H1 (cell line): Measurements from ENCODE around the gene RSAD2. TPM values are rescaled to one million over a fixed set of nuclear protein-coding genes. Genes with fewer than 3 reads are reported as not detected.

Experiments
- CTCF ChIA-PET: fragments of 300-600 bp; sonication (Branson Sonifier 250); formaldehyde crosslinking; loops from one replicate; lab custom pipeline; 2021; ENCODE audit not compliant: partially characterized antibody; lab: Charles Lee
- POLR2A ChIA-PET: fragments of 300-600 bp; sonication (Branson Sonifier 250); formaldehyde crosslinking; loops from one replicate; lab custom pipeline; 2021; ENCODE audit warnings: inconsistent platforms; ENCODE audit not compliant: partially characterized antibody; lab: Charles Lee
- DNase-seq, 2 experiments: peaks; one replicate each; pipeline versions ENCODE4 v3.0.0 to v3.0.0-alpha.2; 2010 to 2022; ENCODE audit warnings: low spot score in 2 of 2, low read depth in 1 of 2, mixed read lengths in 1 of 2
- FAIRE-seq: peaks from 2 replicates; lab custom pipeline; 2011; peaks lifted over from hg19 to GRCh38; lab: Jason Lieb, UNC
- H2AFZ ChIP-seq: 2 replicates; pipeline ENCODE4 v1.8.1; 2012; ENCODE audit warnings: low read length, inconsistent platforms
- H2AK5ac ChIP-seq: 2 replicates; pipeline ENCODE4 v1.6.1; 2013; ENCODE audit warnings: low read depth, low read length
- H2BK120ac ChIP-seq: replicated peaks from 2 replicates; pipeline ENCODE3; 2013; ENCODE audit warnings: low read depth, low read length, inconsistent platforms
- H2BK12ac ChIP-seq: 2 replicates; pipeline ENCODE4 v1.6.1; 2013; ENCODE audit warnings: low read depth, low read length
- H2BK15ac ChIP-seq: 2 replicates; pipeline ENCODE4 v1.6.1; 2013; ENCODE audit warnings: low read length
- H2BK20ac ChIP-seq: 2 replicates; pipeline ENCODE4 v1.6.1; 2013; ENCODE audit warnings: low read length
- H2BK5ac ChIP-seq: 2 replicates; pipeline ENCODE4 v1.6.1; 2013; ENCODE audit warnings: low read depth, low read length
- H3K14ac ChIP-seq: 2 replicates; pipeline ENCODE4 v1.6.1; 2013; ENCODE audit warnings: inconsistent platforms; ENCODE audit not compliant: insufficient read length
- H3K18ac ChIP-seq: 2 replicates; pipeline ENCODE4 v1.6.1; 2013; ENCODE audit warnings: low read length; ENCODE audit errors: extremely low read depth
- H3K23ac ChIP-seq: 2 replicates; pipeline ENCODE4 v1.6.1; 2013; ENCODE audit warnings: inconsistent platforms; ENCODE audit not compliant: insufficient read length
- H3K23me2 ChIP-seq: 2 replicates; pipeline ENCODE4 v1.6.1; 2013; ENCODE audit warnings: low read depth, low read length
- H3K27ac ChIP-seq: 2 replicates; pipeline ENCODE4 v1.6.1; 2011; ENCODE audit warnings: low read depth, low read length, inconsistent platforms
- H3K27me3 ChIP-seq, 4 experiments: replicated peaks in 1 of 4; 1 replicate in 1 of 4; 2 replicates in 3 of 4; pipeline versions ENCODE4 v1.6.1 to v1.8.1; 2011 to 2013; ENCODE audit warnings: low read length in 3 of 4, mild to moderate bottlenecking in 3 of 4, inconsistent platforms in 2 of 4, mixed read lengths in 2 of 4, moderate library complexity in 1 of 4; ENCODE audit not compliant: control insufficient read depth in 3 of 4, insufficient read depth in 3 of 4; ENCODE audit errors: extremely low read depth in 1 of 4
- H3K36me3 ChIP-seq, 4 experiments: 2 replicates each; pipeline versions ENCODE4 v1.6.1 to v1.8.1; 2011 to 2013; ENCODE audit warnings: mild to moderate bottlenecking in 4 of 4, low read length in 3 of 4, moderate library complexity in 2 of 4, control low read depth in 1 of 4, inconsistent platforms in 1 of 4; ENCODE audit not compliant: insufficient read depth in 4 of 4, control insufficient read depth in 2 of 4
- H3K4ac ChIP-seq: replicated peaks from 2 replicates; pipeline ENCODE3; 2013; ENCODE audit warnings: low read length, low read depth, mixed read lengths, inconsistent platforms; ENCODE audit not compliant: insufficient read length
- H3K4me1 ChIP-seq, 4 experiments: replicated peaks in 1 of 4; 1 replicate in 1 of 4; 2 replicates in 3 of 4; pipeline versions ENCODE4 v1.6.1 to v1.8.1; 2011 to 2013; ENCODE audit warnings: low read length in 3 of 4, inconsistent platforms in 2 of 4, mixed read lengths in 1 of 4; ENCODE audit not compliant: insufficient read depth in 4 of 4, control insufficient read depth in 3 of 4
- H3K4me2 ChIP-seq, 2 experiments: 2 replicates each; pipeline versions ENCODE4 v1.6.1 to v1.8.1; 2011 to 2013; ENCODE audit warnings: low read depth in 2 of 2, low read length in 2 of 2, control low read depth in 1 of 2, inconsistent platforms in 1 of 2, mild to moderate bottlenecking in 1 of 2; ENCODE audit not compliant: insufficient read depth in 1 of 2
- H3K4me3 ChIP-seq, 4 experiments: fragments of 200-600, 300-600 bp in 1 of 4; sonication (generic), shearing (Covaris generic), sonication (Bioruptor Twin) in 1 of 4; 2 replicates each; pipeline versions ENCODE4 v1.5.1 to v1.8.1; 2011 to 2016; ENCODE audit warnings: low read length in 4 of 4, low read depth in 3 of 4, control low read depth in 2 of 4, inconsistent platforms in 2 of 4, mild to moderate bottlenecking in 2 of 4, mixed read lengths in 1 of 4, moderate library complexity in 1 of 4; ENCODE audit not compliant: insufficient read depth in 2 of 4; ENCODE audit errors: extremely low read depth in 1 of 4
- H3K56ac ChIP-seq: replicated peaks from 2 replicates; pipeline ENCODE3; 2013; ENCODE audit warnings: low read depth, mild to moderate bottlenecking, mixed read lengths, low read length, inconsistent platforms; ENCODE audit not compliant: insufficient read length
- H3K79me1 ChIP-seq: 2 replicates; pipeline ENCODE4 v1.6.1; 2013; ENCODE audit warnings: low read depth, low read length, control low read depth
- H3K79me2 ChIP-seq, 2 experiments: 2 replicates each; pipeline versions ENCODE4 v1.6.1 to v1.8.1; 2012 to 2013; ENCODE audit warnings: low read length in 2 of 2, mild to moderate bottlenecking in 2 of 2, inconsistent platforms in 1 of 2; ENCODE audit not compliant: insufficient read depth in 2 of 2, control insufficient read depth in 1 of 2
- H3K9ac ChIP-seq, 4 experiments: replicated peaks in 1 of 4; 1 replicate in 1 of 4; 2 replicates in 3 of 4; pipeline versions ENCODE4 v1.6.1 to v1.8.1; 2011 to 2013; ENCODE audit warnings: low read depth in 3 of 4, low read length in 3 of 4, control low read depth in 2 of 4, mild to moderate bottlenecking in 2 of 4, moderate library complexity in 2 of 4, inconsistent platforms in 1 of 4; ENCODE audit errors: extremely low read depth in 1 of 4
- H3K9me3 ChIP-seq, 2 experiments: 2 replicates each; pipeline versions ENCODE4 v1.6.1 to v1.8.1; 2012 to 2013; ENCODE audit warnings: mild to moderate bottlenecking in 2 of 2, moderate library complexity in 2 of 2, control low read depth in 1 of 2, inconsistent platforms in 1 of 2, low read depth in 1 of 2, low read length in 1 of 2, mixed read lengths in 1 of 2; ENCODE audit not compliant: insufficient read depth in 2 of 2
- H4K20me1 ChIP-seq, 2 experiments: replicated peaks in 1 of 2; 2 replicates each; pipeline versions ENCODE3 to v1.8.1; 2011 to 2013; ENCODE audit warnings: inconsistent platforms in 2 of 2, low read length in 2 of 2, mild to moderate bottlenecking in 1 of 2; ENCODE audit not compliant: insufficient read depth in 2 of 2, control insufficient read depth in 1 of 2
- H4K5ac ChIP-seq: 2 replicates; pipeline ENCODE4 v1.6.1; 2013; ENCODE audit warnings: low read length, low read depth, mixed read lengths, inconsistent platforms; ENCODE audit not compliant: insufficient read length
- H4K8ac ChIP-seq: 2 replicates; pipeline ENCODE4 v1.8.0; 2013; ENCODE audit warnings: mild to moderate bottlenecking, moderate library complexity, low read length, inconsistent platforms; ENCODE audit not compliant: insufficient read depth; ENCODE audit errors: extremely low read depth
- H4K91ac ChIP-seq: replicated peaks from 2 replicates; pipeline ENCODE3; 2013; ENCODE audit warnings: low read length, mixed read lengths, inconsistent platforms; ENCODE audit not compliant: insufficient read length
- BRCA1 ChIP-seq: IDR thresholded peaks from 2 replicates; pipeline ENCODE4 v1.6.1; 2012; ENCODE audit warnings: low read depth, low read length, improper control_type of control experiment
- CHD1 ChIP-seq: IDR thresholded peaks from 2 replicates; pipeline ENCODE4 v1.6.1; 2012; ENCODE audit warnings: low read depth, low read length, improper control_type of control experiment
- CTCF ChIP-seq, 3 experiments: IDR thresholded peaks; 1 replicate in 2 of 3; 2 replicates in 1 of 3; pipeline versions ENCODE4 v1.5.1 to v1.6.1; 2011; ENCODE audit warnings: low read length in 3 of 3, mild to moderate bottlenecking in 3 of 3, inconsistent platforms in 2 of 3, low read depth in 1 of 3, moderate library complexity in 1 of 3; ENCODE audit not compliant: insufficient read depth in 1 of 3; ENCODE audit errors: control extremely low read depth in 1 of 3
- HDAC6 ChIP-seq: IDR thresholded peaks from one replicate; pipeline ENCODE4 v1.7.1; 2012; ENCODE audit warnings: low read depth, mild to moderate bottlenecking, inconsistent platforms, low read length, moderate library complexity
- MAFK ChIP-seq: IDR thresholded peaks from 2 replicates; pipeline ENCODE4 v1.6.1; 2012; ENCODE audit warnings: low read depth, mild to moderate bottlenecking, improper control_type of control experiment, low read length
- RAD21 ChIP-seq, 2 experiments: IDR thresholded peaks in 1 of 2; conservative IDR thresholded peaks in 1 of 2; 2 replicates each; pipeline ENCODE4 v1.6.1; 2011; ENCODE audit warnings: low read depth in 2 of 2, low read length in 2 of 2, improper control_type of control experiment in 1 of 2, inconsistent platforms in 1 of 2, mild to moderate bottlenecking in 1 of 2, moderate library complexity in 1 of 2
- WGBS, 2 experiments: shearing (Covaris generic) in 1 of 2; methylation state at CpG; one replicate each; pipeline versions ENCODE4 v1.1.6 to v1.1.7; 2013 to 2015; ENCODE audit warnings: low lambda C conversion rate in 2 of 2, mixed read lengths in 2 of 2, inconsistent platforms in 1 of 2, low coverage in 1 of 2, missing lambda C conversion rate in 1 of 2; ENCODE audit not compliant: insufficient replicate concordance in 2 of 2, insufficient coverage in 1 of 2, insufficient read length in 1 of 2; ENCODE audit errors: extremely low coverage in 1 of 2, missing lambda C conversion rate in 1 of 2; 5-methylcytosine and 5-hydroxymethylcytosine counted together
- polyA plus RNA-seq, 7 experiments: library from polyadenylated mRNA; depleted of rRNA in 3 of 7; stranded (reverse) in 5 of 7; unstranded in 2 of 7; fragments of >200 nt in 5 of 7; fragments of 200-250 nt in 2 of 7; gene quantifications; 1 replicate in 5 of 7; 2 replicates in 1 of 7; 4 replicates in 1 of 7; pipeline versions ENCODE4 v1.2.1 to v1.2.3, GENCODE V29; 2011 to 2013; ENCODE audit warnings: missing spikeins in 2 of 7, mixed read lengths in 2 of 7
- total RNA-seq: library from RNA; stranded (reverse); fragmentation: NEBNext Ultra II Directional; extraction: Animal tissue kit (Norgen Biotek cat#: 25700); gene quantifications from 2 replicates; pipeline ENCODE4 v1.2.1, GENCODE V29; 2021

The RSAD2 gene
- total and polyA plus RNA-seq, 2 of the 8 experiments (the other 6 are each of a cell fraction or from before 2014, with no cell fraction given), result not detected

- Histone ChIP-seq H3K14ac (no peak overlapping the region), H2AFZ (no peak overlapping the region), H4K5ac (no peak overlapping the region), H3K27me3 (no peaks in the 10 kb centered on the region), H3K23me2 (no peaks in the 10 kb centered on the region), H4K20me1 (no peaks in the 10 kb centered on the region), H4K8ac (no peak overlapping the region), H4K91ac (no peak overlapping the region), H3K36me3 (no peaks in the 10 kb centered on the region; a peak in 1 of 8 replicates), H3K4me1 (no peaks in the 10 kb centered on the region; a peak in 2 of 7 replicates), H2AK5ac (no peak overlapping the region), H3K79me1 (no peaks in the 10 kb centered on the region), H2BK15ac (no peak overlapping the region), H3K56ac (no peak overlapping the region), H3K79me2 (no peaks in the 10 kb centered on the region), H2BK12ac (no peak overlapping the region), H3K4ac (no peak overlapping the region), H3K23ac (no peak overlapping the region), H3K4me3 (no peak overlapping the region), H2BK20ac (no peak overlapping the region), H3K4me2 (no peak overlapping the region), H3K9ac (no peak overlapping the region), H3K18ac (no peak overlapping the region), H3K27ac (no peak overlapping the region), H3K9me3 (peaks cover 11 to 13% of the 10 kb centered on the region in 2 experiments; a peak in 3 of 4 replicates), H2BK120ac (no peak overlapping the region), H2BK5ac (no peak overlapping the region)
- CTCF ChIA-PET, result interaction anchor here (1.7 kb wide), 1 partner anchor 34 kb away, joined by 8 read pairs; no protein-coding TSS in a partner anchor
- no peak for FAIRE-seq
- 43% methylated on average over 2 of the region's 2 CpGs; no CpG with 5 or more reads in 1 of the 2 experiments for WGBS, 2 experiments
- DNase-seq, result no peak
- POLR2A ChIA-PET, result no interaction called here
- TF ChIP-seq MAFK, result peak; percentile 44; the same call in 1 of the 2 replicates
- TF ChIP-seq HDAC6, result no peak
- TF ChIP-seq CHD1, result no peak
- peak in 1 of 3 experiments; percentile 30; a peak in 2 of 4 replicates for TF ChIP-seq CTCF (IDR thresholded peaks at IDR 0.05; ENCODE audit: control extremely low read depth in 1 of 3, insufficient read depth in 1 of 3, low read depth in 1 of 3, low read length in 3 of 3)
- peak; percentile 54 to 61 for TF ChIP-seq RAD21 (IDR thresholded peaks at IDR 0.05 in 1 of 2, conservative IDR thresholded peaks at IDR 0.05 in 1 of 2; ENCODE audit: low read depth in 2 of 2, low read length in 2 of 2)
- TF ChIP-seq BRCA1, result no peak
Measured at GRCh38 chr2:6828299-6828584, 49.3 kb upstream of the RSAD2 start.
